ENCODE measurements around the gene MYBPC2. TPM values are rescaled to one million over a fixed set of nuclear protein-coding genes. Genes with fewer than 3 reads are reported as not detected.
A peak's percentile ranks its signal among the peaks of the same experiment; 100 is the strongest.

Gene MYBPC2
- total RNA-seq, 2 donors from 2014 or later, result not detected

DNA sequence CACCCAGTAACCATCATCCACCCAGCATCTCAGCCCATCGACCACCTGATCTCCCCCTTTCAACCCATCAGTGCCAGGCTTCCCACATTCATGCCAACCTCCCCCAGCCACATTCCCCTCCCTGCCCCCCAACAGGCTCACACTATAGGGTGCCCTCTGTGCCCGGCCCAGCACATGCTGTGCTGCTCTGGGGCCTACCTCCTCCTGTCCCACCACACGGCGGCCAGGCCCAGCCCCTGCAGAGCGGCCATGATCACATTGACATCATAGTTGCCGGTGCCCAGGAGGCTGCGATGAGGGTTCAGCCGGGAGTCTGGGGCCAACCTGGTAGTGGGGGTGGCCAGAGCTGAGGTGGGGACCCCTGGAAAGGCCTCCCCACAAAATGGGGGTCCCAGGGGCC is 74.7 kb downstream of the MYBPC2 start:
- ATAC-seq, result no peak
- intact Hi-C loops (cut with DNase I), result no loop called here
- DNase-seq, result no peak

DNA sequence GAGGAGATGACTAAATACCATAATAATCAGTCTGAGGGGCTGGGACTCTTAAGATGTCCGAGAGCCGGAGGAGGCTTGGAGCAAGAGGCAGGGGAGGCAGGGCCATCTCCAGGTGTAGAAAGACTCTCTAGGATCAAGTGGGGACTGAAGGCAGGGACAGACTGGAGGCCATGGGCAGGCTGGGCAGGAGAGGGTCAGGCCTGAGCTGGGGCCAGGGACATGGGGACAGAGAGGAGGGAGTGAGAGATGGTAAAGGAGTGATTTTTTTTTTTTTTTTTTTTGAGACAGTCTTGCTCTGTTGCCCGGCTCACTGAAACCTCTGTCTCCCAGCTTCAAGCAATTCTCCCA is 76.1 kb downstream of the MYBPC2 start:
- ATAC-seq, result no peak
- no peak for DNase-seq
- intact Hi-C loops (cut with DNase I), result no loop called here

DNA sequence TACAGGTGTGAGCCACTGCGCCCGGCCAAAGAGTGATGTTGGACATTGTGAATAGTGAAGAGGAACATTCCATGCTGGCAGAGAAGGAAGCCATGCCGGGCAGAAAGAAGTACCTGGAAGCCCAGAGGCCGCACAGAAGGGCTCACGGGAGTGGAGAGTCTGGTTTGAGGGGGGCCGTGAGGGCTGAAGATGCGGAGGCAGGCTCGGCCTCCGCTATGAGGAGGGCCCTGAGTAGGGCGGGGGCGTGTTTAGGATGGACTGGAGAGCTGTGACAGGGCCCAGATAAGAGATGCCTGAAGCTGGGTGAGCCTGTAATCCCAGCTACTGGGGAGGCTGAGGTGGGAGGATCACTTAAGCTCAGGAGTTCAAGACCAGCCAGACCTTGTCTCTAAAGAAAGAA is 76.7 kb downstream of the MYBPC2 start:
- DNase-seq, result no peak
- intact Hi-C loops (cut with DNase I), result no loop called here
- no peak for ATAC-seq

DNA sequence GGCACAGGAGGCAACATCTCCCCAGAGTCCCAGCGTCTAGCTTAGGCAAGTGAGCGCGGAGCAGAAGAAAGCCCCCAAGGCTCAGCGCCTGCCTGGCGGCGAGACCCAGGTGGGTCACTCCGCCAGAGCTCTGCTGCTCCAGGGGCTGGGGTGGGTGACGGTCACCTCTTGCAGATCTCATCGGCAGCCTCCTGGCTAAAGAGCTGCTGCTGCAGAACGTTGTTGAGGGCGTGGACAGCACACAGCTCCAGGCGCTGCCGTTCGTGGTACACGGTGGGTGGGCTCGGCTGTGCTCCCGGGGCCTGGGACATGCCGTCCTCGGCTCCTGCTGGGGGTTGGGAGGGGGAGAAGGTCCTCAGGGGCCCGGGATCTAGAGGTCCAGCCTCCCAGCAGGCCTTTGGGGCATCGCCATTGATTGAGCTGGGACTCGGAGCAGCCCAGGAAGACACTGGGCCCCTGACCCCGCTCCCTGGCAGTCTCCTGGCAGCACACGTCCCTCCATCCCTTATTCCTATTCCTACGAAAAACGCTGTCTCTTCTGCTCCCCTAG is 77.5 kb downstream of the MYBPC2 start:
- intact Hi-C loops (cut with DNase I), result no loop called here
- ATAC-seq, result no peak
- no peak for DNase-seq

DNA sequence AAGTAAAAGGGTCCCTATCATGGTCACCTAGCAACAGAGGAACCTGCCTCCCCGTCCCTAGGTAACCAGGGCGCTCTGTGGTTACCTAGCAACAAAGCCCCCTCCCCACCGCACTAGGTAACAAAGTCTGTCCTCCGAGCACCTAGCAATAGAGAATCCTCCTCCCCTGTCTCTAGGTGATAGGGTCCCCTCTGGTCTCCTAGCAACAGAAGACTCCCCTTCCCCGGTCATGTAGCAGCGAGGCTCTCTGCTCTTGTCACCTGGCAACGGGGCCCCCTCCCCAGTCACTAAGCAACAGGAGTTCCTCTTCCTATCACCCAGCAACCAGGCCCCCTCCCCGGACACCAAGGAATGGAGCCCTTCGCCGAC is 78.0 kb downstream of the MYBPC2 start:
- ATAC-seq (peak in 1 of 2 donors; percentile 0), DNase-seq (no peak)
- intact Hi-C loops (cut with DNase I), result no loop called here

DNA sequence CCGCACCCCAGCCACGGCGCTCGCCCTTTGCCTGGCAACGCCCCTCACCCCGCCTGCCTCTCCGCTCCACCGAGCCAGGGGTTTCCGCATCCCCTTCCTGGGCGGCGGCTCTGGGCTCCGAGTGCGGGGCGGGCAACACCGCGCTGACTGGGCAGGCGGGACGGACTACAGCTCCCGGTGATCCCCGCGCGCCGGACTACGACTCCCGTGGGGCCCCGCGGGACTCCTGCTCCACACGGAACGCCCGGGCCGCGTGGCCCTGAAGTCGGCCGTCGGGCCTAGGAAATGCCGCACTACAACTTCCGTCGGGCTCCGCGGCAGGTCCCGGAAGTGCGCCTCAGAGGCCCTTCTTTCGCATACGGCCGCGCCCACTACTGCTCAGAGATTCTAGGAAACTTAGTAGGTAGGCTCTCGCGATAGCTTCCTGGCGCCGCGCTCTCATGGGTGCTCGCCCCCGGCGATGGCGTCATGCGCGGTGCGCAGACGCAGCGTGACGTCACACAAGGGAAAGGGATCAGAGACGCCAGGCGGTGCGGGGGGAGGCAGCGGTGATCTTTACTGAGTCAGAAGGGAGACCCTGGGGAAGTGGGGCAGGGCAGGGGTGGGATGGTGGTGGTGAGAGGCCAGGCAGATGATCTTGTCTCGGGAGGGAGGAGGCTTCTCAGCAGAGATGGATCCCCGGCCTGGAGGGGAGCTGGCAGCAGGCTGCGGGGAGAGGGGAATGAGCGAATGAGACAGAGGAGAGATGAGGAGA is 78.6 kb downstream of the MYBPC2 start, which contains the start of gene JOSD2:
Gene JOSD2, minus strand, starts transcription at position 123 of the 754 bp plus-strand sequence. CDS start 760 bp downstream, outside the sequence.
- intact Hi-C loops (cut with DNase I), result no loop called here
- ATAC-seq, result peak; percentile 94 to 95
- DNase-seq, result peak; percentile 100

DNA sequence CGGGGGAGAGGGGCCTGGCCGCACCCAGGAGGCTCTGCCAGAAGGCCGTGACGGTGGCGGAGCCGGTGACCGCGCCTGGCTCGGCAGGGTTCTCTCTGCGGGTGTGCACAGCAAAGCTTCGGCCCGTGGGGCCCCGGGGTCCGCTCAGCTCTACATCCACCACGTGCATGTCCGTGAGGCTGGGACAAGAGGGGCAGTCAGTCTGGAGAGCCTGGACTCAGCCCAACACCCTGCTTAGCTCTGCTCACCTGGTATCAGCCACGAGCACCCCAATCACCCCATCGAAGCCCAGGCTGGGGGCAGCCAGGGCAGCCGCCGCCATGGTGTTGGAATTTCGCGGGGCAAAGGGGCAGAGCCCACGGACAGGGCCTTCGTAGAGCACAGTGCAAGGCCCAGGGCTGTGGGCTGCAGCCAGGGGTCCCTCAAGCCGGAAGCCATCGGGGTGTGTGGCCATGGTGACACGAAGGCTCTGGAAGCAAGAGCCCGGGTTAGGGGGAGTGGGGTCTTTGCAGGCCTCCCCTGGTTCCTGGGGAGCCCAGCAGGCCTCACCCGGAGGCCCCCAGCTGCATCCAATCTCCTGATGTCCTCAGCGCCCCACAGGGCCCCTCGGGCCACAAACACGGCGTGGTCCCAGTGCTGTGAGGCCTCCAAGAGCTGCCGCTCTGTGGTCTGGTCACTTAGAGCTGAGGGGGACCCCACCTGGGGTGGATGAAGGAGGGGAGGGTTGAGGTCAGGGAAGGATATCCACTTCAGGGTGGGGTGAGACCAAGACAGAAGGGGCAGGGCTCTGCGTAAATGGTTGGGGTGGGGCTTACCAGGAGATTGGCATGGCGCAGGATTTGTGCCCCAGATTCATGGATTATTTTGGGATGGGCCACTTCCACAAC is 79.7 kb downstream of the MYBPC2 start:
- intact Hi-C loops (cut with DNase I), result no loop called here
- no peak for DNase-seq

DNA sequence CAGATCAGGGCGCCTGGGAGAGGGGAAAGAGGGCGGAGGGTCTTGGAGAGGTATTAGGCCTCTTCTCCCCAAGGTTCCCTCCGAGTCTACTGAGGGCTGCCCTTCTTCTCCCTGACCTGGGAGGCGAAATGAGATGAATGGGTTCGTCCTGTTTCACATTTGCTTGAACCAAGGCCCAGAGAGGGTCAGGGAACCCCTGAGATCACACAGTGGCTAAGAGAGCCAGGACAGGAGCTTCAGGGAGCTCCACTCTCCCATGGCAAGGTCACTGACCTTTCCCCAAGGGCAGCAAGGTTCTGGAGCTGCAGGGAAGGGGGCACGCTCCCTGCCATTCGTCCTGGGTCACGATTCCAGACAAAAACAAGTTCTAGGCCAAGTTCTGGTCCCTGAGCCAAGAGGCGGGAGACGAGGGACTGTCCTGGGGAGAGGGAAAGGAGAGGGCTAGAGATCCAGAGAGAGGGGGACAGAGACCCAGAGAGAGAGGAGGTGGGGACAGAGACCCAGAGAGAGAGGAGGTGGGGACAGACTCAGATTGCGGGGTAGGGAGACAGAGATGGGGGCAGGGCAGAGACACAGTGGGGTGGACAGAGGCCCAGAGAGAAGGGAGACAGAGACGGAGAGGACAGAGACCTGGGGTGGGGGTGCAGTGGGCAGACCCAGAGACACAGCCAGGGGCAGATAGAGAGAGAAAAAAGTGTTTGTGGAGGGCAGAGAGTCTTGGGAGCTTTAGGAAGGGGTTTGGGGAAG is 80.5 kb downstream of the MYBPC2 start:
- no peak for DNase-seq
- intact Hi-C loops (cut with DNase I), result no loop called here
- ATAC-seq, result no peak

More for the DNA sequence above, 79.7 kb downstream of the MYBPC2 start:
- no peak for ATAC-seq

DNA sequence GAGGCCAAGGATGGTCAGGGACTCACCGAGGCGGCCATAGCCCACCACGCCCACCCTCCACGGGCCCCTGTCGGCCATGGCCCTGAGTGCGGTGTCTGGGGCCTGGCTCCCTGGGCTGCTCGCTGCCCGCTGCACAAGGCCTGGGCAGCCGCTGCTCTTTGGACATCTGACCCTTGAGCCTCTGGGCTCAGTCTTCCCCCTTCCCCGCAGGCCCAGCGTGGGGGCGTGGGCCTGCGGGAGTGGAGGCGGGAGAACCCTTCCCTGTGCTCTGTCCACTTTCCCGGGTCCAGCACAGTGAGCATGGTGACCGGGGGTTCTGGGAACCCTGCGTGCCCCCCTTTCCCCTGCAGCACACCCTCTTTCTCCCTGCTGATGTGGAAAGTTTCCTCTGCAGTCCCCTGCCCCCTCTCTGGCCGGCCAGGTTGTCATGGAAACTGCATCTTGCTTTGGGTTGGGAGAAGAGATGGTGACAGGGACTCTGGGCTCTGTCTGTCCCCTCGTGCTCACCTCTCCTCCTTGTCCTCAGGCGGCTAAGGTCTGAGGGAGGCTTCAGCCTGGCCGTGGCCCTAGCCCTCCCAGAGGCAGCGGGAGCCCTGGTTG is 81.2 kb downstream of the MYBPC2 start, which contains the start of gene ASPDH:
Gene ASPDH, minus strand, starts transcription at position 168 of the 600 bp plus-strand sequence. Its CDS starts 90 bp downstream, at position 78.
- DNase-seq (no peak), ATAC-seq (no peak)
- intact Hi-C loops (cut with DNase I), result no loop called here

DNA sequence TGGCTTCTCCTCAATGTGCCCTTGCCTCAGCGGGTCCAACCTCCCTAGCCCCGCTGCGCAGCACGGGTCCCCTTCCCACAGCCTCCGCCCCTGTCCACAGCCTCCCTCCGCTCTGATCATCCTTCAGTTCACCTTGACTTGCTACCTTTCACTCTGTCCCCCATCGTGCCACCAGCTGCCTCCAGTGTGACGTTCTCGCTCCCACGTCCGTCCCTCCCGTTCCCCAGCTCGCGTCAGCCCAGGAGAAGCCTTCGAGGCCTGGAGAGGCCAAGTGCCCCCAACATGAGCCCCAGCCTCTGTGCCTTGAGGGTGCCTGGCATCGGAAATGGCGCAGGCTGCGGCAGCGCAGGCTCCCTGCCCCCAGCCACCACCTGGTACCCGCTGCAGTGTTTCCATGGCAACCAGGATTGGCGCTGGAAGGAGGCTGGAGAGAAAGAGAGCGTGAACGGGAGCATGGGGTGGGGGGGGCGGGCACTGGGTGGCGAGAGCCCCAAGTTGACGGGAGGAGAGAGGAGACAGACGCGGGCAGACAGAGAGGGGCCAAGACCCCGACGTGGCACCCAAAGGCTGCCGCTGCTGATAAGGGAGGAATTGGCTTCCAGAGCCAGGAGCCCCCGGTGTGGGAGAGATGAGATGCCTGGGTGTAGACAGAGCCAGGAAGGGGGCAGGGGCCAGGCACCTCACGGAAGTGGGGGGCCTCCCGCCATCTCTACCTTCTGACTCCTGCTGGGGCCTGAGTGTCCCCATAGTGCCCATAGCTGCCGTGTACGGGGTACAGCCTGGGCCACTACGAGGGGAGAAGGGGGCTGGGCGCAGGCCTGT is 81.9 kb downstream of the MYBPC2 start:
- DNase-seq (no peak), ATAC-seq (no peak)
- intact Hi-C loops (cut with DNase I), result no loop called here

DNA sequence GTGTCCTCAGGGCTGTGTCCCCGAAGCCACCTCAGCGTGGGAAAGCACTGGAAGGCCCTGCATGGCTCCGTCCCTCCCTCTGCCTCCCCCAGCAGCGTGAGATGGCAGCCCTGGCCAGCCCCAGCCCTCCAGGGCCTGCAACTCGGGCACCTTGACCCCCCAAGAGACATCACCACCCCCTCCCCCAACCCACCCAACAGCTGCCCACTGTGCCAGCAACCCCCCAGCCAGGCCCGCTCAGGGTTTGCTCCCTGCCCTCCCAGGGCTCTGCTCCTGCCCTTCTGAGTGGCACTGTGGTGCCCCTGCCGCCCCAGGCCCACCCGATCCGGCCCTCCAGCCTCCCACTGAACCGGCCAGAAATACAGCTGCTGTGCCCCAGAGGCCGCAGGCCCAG is 82.5 kb downstream of the MYBPC2 start:
- ATAC-seq (no peak), DNase-seq (no peak)
- intact Hi-C loops (cut with DNase I), result no loop called here

Other genes starting within 250 kb of the MYBPC2 start
- 10 to 100 TPM; 55.7 to 67.7 TPM for gene MYH14, start 229.3 kb upstream of the MYBPC2 start, total RNA-seq
- 1 to 10 TPM; 2.7 to 4.0 TPM for gene KCNC3, start 103.5 kb upstream of the MYBPC2 start, total RNA-seq
- under 1 TPM; 0.47 to 0.97 TPM for gene NAPSA, start 67.3 kb upstream of the MYBPC2 start, total RNA-seq
- 10 to 100 TPM; 59.3 to 70.0 TPM for gene NR1H2, start 56.4 kb upstream of the MYBPC2 start, total RNA-seq
- 10 to 100 TPM; 12.0 to 13.4 TPM for gene POLD1, start 48.5 kb upstream of the MYBPC2 start, total RNA-seq
- gene SPIB, start 14.0 kb upstream of the MYBPC2 start, total RNA-seq, result not detected
- 10 to 100 TPM; 82.3 to 96.9 TPM for gene EMC10, start 43.6 kb downstream of the MYBPC2 start, total RNA-seq
- gene GARIN5A, start 44.0 kb downstream of the MYBPC2 start, total RNA-seq, result 1 to 10 TPM; 1.4 to 1.5 TPM
- 10 to 100 TPM; 27.3 to 36.7 TPM for gene JOSD2, start 78.3 kb downstream of the MYBPC2 start, total RNA-seq
- gene ASPDH, start 81.0 kb downstream of the MYBPC2 start, total RNA-seq, result not detected
- gene LRRC4B, start 135.5 kb downstream of the MYBPC2 start, total RNA-seq, result 1 to 10 TPM; 1.4 to 2.9 TPM
- under 1 TPM; 0.24 to 0.52 TPM for gene SYT3, start 207.0 kb downstream of the MYBPC2 start, total RNA-seq
- 1 to 10 TPM; 1.3 to 2.0 TPM for gene C19orf81, start 216.6 kb downstream of the MYBPC2 start, total RNA-seq